ENCODE measurements around the gene TMEM40. TPM values are rescaled to one million over a fixed set of nuclear protein-coding genes. Genes with fewer than 3 reads are reported as not detected.
"Not testable (repeated sequence)": the region's sequence is repeated elsewhere in the genome, so short reads cannot be mapped to it uniquely, and the experiment has no call there.

Gene TMEM40
- total RNA-seq, 6 experiments from 2014 or later: 0.35 to 1.1 (median 0.51) TPM; not detected in 3

GRCh38 chr3:12706504-12707253 is 52.4 kb downstream of the TMEM40 start:
- TF ChIP-seq, protein P1, sequence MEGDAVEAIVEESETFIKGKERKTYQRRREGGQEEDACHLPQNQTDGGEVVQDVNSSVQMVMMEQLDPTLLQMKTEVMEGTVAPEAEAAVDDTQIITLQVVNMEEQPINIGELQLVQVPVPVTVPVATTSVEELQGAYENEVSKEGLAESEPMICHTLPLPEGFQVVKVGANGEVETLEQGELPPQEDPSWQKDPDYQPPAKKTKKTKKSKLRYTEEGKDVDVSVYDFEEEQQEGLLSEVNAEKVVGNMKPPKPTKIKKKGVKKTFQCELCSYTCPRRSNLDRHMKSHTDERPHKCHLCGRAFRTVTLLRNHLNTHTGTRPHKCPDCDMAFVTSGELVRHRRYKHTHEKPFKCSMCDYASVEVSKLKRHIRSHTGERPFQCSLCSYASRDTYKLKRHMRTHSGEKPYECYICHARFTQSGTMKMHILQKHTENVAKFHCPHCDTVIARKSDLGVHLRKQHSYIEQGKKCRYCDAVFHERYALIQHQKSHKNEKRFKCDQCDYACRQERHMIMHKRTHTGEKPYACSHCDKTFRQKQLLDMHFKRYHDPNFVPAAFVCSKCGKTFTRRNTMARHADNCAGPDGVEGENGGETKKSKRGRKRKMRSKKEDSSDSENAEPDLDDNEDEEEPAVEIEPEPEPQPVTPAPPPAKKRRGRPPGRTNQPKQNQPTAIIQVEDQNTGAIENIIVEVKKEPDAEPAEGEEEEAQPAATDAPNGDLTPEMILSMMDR (IDR thresholded peaks at IDR 0.05): peak; percentile 68 to 86 (median 81)
- no peak for TF ChIP-seq POLR2A (IDR thresholded peaks at IDR 0.05)
- H3K4me3 ChIP-seq: no peak overlapping the region
- no peak overlapping the region for H3K27ac ChIP-seq
- H3K4me1 ChIP-seq: no peaks in the 10 kb centered on the region
- no peaks in the 10 kb centered on the region for H3K36me3 ChIP-seq
- no peaks in the 10 kb centered on the region for H3K9me3 ChIP-seq
- intact Hi-C loops (cut with DNase I): no loop called here
- no peaks in the 10 kb centered on the region for H3K27me3 ChIP-seq
- DNase-seq (peak; percentile 40 to 75 (median 66)), ATAC-seq (peak; percentile 97 to 99 (median 98))
- 52% methylated on average over 2 of the region's 2 CpGs for WGBS (ENCODE audit: insufficient coverage, low coverage, low lambda C conversion rate, missing lambda C conversion rate)

DNA sequence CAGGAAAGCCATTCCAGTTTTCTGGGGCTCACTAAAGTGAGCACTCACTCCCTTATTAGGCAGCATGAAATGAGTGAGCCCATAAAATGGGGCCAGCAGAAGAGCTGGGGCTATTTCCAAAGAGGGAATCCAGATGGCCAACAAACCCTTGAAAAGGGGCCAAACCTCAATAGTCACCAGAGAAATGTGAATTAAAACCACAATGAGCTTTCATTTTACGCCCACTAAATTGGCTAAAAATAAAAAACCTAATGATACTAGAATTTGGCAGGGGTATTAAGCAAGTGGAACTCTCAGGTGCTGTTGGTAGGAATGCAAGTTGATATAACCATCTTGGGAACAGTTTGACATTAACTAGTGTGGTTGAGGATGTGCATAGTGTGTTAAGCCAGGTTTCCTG is 53.1 kb downstream of the TMEM40 start:
- Histone ChIP-seq H3K36me3 (no peaks in the 10 kb centered on the region), H3K4me3 (no peak overlapping the region), H3K27me3 (no peaks in the 10 kb centered on the region), H3K4me1 (no peaks in the 10 kb centered on the region), H3K9me3 (no peaks in the 10 kb centered on the region), H3K27ac (no peak overlapping the region)
- no peak for TF ChIP-seq POLR2A (IDR thresholded peaks at IDR 0.05)
- TF ChIP-seq, protein P1 (IDR thresholded peaks at IDR 0.05): no peak
- no peak for ATAC-seq
- intact Hi-C loops (cut with DNase I): no loop called here
- WGBS (ENCODE audit: insufficient coverage, low coverage, low lambda C conversion rate, missing lambda C conversion rate): 73% methylated on average over 1 of the region's 1 CpG
- DNase-seq: no peak

DNA sequence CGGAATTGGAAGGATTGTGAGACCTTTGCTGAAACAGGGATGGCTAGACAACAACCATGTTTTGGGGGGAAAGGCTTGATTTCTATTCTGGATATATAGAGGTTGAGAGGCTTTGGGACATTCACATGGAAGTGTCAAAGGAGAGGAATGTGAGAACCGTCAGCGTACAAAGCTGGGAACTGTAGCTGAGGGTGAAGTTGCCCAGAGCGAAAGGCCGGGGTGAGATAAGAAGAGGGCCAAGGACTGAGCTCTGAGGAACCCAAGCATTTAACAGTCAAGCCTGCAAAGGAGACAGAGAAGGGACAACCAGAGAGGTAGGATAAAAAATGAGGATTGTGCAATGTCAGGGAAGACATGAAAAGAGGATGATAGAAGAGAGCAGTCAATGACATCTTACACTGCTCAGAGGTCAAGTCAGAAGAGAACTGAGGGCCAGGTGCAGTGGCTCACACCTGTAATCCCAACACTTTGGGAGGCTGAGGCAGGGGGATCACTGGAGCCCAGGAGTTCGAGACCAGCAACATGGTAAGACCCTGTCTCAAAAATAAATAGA is 53.6 kb downstream of the TMEM40 start:
- no peaks in the 10 kb centered on the region for H3K9me3 ChIP-seq
- intact Hi-C loops (cut with DNase I): no loop called here
- no peak overlapping the region for H3K27ac ChIP-seq
- H3K36me3 ChIP-seq: no peaks in the 10 kb centered on the region
- TF ChIP-seq, protein P1 (IDR thresholded peaks at IDR 0.05): no peak
- TF ChIP-seq POLR2A (IDR thresholded peaks at IDR 0.05): no peak
- H3K4me3 ChIP-seq: no peak overlapping the region
- DNase-seq (no peak), ATAC-seq (no peak)
- no peaks in the 10 kb centered on the region for H3K4me1 ChIP-seq
- 77% methylated on average over 5 of the region's 6 CpGs for WGBS (ENCODE audit: insufficient coverage, low coverage, low lambda C conversion rate, missing lambda C conversion rate)
- no peaks in the 10 kb centered on the region for H3K27me3 ChIP-seq

- no peak for TF ChIP-seq POLR2A (IDR thresholded peaks at IDR 0.05)
- TF ChIP-seq, protein P1 (IDR thresholded peaks at IDR 0.05): no peak
- intact Hi-C loops (cut with DNase I): no loop called here
These were observed 56.6 kb downstream of the TMEM40 start for GRCh38 chr3:12702501-12702900.

GRCh38 chr3:12701601-12702000 is 57.5 kb downstream of the TMEM40 start:
- DNase-seq; H3K4me3 ChIP-seq; ATAC-seq; intact Hi-C loops (cut with DNase I); H3K4me1 ChIP-seq; H3K9me3 ChIP-seq; H3K27me3 ChIP-seq; H3K36me3 ChIP-seq; H3K27ac ChIP-seq: not testable (repeated sequence)
- WGBS (ENCODE audit: insufficient coverage, low coverage, low lambda C conversion rate, missing lambda C conversion rate): 83% methylated on average over 8 of the region's 10 CpGs

More at GRCh38 chr3:12702501-12702900, 56.6 kb downstream of the TMEM40 start:
- Histone ChIP-seq H3K4me1 (no peaks in the 10 kb centered on the region), H3K27ac (no peak overlapping the region), H3K27me3 (no peaks in the 10 kb centered on the region), H3K4me3 (no peak overlapping the region), H3K9me3 (no peaks in the 10 kb centered on the region), H3K36me3 (no peaks in the 10 kb centered on the region)
- WGBS (ENCODE audit: insufficient coverage, low coverage, low lambda C conversion rate, missing lambda C conversion rate): 94% methylated on average over 3 of the region's 3 CpGs
- no peak for ATAC-seq
- DNase-seq: no peak
